NT2/D1 (cell line): Measurements from ENCODE around the gene FBXO27.

ENCODE experiments used
- SUZ12 ChIP-seq: IDR thresholded peaks from 2 replicates; pipeline ENCODE4 v1.6.1; 2011; ENCODE audit not compliant: insufficient read length, insufficient read depth; ENCODE audit errors: extremely low read depth
- YY1 ChIP-seq: IDR thresholded peaks from 2 replicates; pipeline ENCODE4 v1.6.1; 2011; ENCODE audit not compliant: insufficient read length, insufficient read depth
- ZNF274 ChIP-seq: IDR thresholded peaks from 2 replicates; pipeline ENCODE4 v1.6.1; 2011; ENCODE audit warnings: mild to moderate bottlenecking, low read depth, low read length

- TF ChIP-seq YY1 (no peak), ZNF274 (no peak), SUZ12 (no peak)
These were observed 39.1 kb downstream of the FBXO27 start for GRCh38 chr19:38993271-38993670.
